ENCODE measurements around the gene PRKCH.

DNA sequence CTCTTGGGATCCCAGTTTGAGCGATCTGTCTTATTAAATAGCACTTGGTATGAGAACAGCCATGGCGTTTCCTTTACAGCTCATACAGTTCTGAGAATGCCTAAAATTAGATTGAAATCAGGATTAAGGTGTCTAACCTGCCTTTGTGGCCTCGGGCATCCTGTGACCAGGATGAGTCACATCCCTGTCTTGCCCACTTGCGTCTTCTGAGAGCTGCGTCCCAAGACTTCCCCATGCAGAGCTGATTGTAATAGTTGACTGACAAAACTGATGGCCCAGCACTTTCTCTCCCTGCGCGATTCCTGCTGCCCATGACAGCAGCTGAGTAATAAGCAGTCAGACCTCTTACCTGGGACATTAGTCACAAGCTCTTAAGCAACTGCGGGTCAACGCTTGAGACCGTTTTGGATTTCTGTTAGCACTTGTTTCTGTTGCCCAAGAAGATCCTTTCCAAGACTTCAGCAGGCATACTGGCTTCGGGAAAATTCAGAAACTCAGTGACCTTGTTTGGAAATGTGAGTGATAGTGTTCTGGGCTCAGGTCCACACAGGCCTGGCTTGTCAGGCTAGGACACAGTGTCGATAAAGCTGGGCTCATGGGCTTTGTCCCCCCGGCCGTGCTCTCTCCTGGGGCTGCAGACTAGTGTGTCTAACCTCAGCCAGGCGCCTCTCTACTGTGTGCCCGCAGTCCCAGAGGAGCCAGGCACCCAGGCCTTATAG is 204.1 kb downstream of the PRKCH start:
- no peak for TF ChIP-seq EZH2 (IDR thresholded peaks at IDR 0.05; ENCODE audit: borderline replicate concordance, low read depth, low read length, severe bottlenecking)
- no peak for TF ChIP-seq POLR2A (IDR thresholded peaks at IDR 0.05; ENCODE audit: low read depth, low read length)
- TF ChIP-seq, protein P1, sequence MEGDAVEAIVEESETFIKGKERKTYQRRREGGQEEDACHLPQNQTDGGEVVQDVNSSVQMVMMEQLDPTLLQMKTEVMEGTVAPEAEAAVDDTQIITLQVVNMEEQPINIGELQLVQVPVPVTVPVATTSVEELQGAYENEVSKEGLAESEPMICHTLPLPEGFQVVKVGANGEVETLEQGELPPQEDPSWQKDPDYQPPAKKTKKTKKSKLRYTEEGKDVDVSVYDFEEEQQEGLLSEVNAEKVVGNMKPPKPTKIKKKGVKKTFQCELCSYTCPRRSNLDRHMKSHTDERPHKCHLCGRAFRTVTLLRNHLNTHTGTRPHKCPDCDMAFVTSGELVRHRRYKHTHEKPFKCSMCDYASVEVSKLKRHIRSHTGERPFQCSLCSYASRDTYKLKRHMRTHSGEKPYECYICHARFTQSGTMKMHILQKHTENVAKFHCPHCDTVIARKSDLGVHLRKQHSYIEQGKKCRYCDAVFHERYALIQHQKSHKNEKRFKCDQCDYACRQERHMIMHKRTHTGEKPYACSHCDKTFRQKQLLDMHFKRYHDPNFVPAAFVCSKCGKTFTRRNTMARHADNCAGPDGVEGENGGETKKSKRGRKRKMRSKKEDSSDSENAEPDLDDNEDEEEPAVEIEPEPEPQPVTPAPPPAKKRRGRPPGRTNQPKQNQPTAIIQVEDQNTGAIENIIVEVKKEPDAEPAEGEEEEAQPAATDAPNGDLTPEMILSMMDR (IDR thresholded peaks at IDR 0.05; ENCODE audit: extremely low read depth in 1 of 2, insufficient read depth in 1 of 2, low read depth in 1 of 2, low read length in 2 of 2) = no peak
